GM18519 (cell line): ENCODE results near the gene SESN1.
"Not testable (repeated sequence)": the region's sequence is repeated elsewhere in the genome, so short reads cannot be mapped to it uniquely, and the experiment has no call there.

ENCODE experiments used
- ATAC-seq: cut with Tn5 transposase; IDR thresholded peaks from one replicate; pipeline ENCODE4 v1.9.1; 2021; ENCODE audit warnings: mild to moderate bottlenecking, moderate library complexity; ENCODE audit not compliant: unreplicated experiment, low FRiP score

Gene SESN1

DNA sequence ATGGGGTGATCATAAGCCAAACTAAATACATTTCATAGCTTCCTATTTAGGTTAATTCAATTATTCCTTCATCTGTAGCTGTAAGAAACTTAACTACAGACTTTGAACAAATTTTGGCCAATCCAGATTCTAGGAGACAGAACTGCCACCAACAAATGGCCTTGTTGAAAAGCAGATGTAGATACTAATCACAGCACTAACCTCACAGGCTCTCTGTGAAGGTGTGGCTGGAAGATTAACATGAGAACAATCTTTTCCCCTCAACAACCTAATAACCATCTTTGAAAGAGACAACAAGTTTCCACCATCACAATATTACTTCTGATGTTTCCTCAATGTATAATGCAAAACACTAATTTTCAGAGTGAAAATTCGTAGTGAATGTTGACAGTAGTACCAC is 87.8 kb downstream of the SESN1 start:
- ATAC-seq: no peak

DNA sequence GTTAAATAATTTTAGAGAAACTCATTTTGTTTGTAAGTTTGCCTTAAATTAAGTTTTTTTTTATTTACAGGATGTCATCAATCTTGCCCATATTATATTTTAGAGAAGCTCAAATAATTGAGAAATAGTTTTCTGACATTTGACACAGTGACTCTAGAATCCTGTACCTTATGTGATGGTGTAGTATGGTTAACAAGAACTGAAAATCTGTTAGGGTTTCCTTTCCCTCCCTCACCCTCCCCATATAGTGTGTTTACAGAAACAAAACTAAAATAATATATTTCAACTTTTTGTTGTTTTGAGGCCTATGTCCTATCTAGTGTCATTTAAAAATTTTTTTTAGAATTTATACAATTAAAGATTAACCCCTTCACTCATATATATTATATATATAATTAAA is 91.8 kb downstream of the SESN1 start:
- ATAC-seq: no peak

DNA sequence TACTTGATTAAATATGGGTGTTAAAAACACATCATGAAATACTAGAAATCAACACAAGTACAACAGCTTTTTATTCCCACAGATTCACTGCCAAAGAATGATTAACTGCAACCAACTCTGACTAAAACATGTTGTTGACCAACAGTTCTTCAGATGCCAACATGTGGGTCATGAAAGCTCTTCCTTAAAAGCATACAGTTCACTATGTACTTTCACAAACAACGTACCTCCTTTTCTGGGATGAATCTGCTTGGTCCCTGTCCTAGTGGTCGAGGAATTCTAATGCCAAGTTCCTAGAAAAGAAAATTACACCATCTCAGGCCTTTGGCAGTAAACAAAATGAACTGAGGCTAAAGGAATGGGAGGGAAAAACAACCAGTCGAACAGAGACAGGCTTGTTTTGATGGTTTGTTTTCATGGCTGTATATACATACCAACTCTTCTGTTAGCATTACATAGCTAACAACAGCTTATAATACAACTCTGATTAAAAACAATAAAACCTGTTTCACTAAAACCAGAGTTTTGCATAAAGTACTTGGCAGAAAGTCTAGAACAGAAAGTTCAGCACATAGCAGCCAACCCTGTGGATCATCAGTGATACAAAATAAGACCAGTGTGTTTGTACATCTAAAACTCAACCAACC is 92.5 kb downstream of the SESN1 start:
- no peak for ATAC-seq

DNA sequence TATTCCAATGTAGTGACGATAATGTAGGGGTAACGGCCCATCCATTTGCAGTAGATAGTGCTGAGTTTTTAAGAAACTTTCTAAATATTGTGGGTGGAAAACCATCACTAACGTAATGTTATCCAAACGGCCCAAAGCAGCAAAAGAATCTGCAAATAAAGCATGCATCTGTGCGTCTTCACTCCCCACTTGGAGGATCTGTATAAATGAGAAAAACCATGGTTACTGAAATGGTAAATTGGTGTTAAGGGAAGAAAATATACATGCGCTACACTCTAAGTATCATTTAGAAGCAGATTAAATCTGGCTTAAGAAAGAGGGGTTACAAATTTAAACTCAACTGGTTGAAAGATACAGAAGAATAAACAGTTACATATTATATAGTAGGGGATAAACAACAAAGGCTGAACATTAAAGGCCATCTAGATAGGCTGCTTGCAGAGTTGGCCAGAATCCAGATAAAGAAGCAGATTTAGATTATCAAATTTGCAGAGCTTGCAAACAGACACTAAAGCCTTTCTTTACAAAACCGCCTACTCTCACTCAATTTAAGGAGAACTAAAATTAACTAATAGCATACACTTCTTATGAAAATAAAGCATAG is 93.3 kb downstream of the SESN1 start:
- no peak for ATAC-seq

DNA sequence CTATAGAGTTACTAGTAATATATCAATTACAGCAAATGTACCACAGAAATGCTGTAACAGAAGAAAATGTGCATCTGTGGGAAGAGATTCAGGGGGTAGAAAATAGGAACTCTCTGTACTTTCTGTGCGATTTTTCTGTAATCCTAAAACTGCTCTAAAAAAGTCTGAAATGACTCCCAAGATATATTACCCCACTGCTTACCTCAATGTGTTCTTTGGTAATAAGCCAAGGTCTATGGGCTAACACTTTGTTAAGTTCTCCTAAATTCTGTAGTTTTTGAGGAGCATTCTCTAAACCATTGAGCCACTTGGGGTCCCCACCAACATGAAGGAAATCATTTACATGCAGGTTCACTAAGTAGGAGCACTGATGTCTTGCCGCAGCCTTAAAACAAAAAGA is 94.4 kb downstream of the SESN1 start:
- ATAC-seq: no peak

DNA sequence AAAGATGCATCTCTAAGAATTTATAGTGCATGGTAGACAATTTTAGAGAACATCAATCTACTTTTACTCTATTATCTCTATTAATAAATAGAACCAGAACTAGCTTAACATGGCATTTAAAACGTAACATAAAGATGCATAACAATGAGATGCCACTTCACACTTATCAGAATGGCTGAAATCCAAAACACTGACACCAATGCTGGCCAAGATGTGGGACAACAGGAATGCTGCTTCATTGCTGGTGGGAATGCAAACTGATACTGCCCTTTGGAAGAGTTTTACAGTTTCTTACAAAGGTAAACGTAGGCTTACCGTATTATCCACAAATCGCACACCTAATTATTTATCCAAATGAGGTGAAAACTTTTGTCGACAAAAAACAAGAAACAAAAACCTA is 95.2 kb downstream of the SESN1 start:
- ATAC-seq: no peak

DNA sequence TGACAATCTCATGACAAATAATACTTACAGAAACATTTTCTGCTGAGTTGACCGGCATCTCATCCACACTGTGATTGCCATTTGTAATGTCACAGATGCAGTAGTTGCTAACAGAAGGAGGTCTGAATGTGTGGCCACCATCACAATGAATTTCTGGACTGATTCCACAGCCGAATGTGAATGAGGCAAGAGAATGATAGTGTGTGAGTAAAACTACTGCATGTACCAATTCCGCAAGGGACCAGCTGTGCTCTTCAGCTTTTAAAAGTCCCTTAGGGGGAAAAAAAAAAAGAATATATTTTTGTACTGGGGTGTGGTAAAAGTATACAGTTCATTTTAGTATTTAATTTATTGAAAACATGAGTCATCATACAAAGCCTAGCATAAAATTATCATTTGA is 96.2 kb downstream of the SESN1 start:
- ATAC-seq: no peak

DNA sequence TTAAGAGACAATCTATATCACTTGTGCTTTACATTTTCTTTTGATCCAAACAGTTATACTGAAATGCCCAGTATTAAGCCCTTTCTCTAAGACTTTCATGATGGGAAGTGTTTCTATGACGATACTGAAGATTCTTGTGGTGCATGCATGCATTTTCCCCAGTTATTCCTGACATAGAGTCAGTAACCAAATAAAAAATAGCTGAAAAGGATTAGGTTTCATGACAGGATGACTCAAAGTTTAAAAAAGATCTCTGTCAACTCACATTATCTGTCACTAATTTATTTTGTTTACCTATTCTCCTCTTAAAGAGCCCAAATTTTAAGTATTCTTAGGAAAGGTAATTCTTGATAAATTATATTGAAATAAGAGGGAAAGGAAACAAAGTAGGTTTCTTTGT is 98.4 kb downstream of the SESN1 start:
- no peak for ATAC-seq

DNA sequence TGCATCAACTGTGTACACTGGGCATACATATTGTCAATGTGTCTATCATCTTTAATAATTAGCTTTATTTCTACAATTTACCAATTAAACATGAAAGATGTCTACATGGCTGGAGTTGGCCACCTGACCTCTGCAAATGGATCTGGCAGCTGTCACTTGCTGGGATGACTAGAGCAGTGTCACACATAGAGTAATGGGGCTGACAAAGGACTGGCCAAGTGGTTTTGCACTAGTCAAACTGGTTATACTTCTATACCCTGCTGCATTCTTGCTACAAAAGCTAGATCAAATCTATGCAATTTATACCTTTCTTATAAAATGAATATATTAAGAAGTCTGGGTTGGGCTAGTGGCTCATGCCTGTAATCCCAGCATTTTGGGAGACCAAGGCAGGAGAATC is 99.3 kb downstream of the SESN1 start:
- ATAC-seq: no peak

DNA sequence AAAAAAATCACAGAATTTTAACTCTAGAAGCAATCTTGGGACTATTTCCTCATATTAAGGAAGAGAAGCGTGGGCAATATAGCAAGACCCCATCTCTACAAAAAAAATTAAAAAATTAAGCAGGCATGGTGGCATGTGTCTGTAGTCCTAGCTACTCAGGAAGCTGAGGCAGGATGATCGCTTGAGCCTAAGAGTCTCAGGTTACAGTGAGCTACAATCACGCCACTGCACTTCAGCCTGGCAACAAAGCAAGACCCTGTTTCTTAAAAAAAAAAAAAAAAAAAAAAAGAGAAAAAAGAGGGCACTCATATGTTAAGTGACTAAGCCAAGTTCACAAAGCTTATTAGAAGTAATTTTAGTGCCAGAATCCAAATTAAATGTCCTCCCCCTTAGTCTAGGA is 100.8 kb downstream of the SESN1 start:
- ATAC-seq: no peak

DNA sequence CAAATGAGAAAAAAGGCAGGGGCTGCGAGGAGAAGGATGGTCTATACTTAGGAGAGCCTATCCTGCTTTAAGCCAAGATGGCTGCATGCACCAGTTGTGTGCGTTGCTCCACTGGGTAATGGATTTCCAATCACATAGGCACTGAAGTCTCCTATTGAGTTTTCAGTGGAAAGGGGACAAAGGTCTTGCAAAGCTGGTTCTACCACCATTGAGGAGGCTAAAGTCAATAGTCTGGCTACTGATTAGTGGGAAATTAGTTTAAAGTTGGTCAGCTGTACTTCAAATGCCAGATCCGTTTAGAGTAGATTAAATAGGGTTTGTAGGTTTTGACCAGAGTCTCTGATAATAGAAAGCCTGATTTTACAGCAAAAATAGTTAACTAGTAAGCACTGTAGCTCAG is 104.9 kb downstream of the SESN1 start:
- ATAC-seq: no peak

DNA sequence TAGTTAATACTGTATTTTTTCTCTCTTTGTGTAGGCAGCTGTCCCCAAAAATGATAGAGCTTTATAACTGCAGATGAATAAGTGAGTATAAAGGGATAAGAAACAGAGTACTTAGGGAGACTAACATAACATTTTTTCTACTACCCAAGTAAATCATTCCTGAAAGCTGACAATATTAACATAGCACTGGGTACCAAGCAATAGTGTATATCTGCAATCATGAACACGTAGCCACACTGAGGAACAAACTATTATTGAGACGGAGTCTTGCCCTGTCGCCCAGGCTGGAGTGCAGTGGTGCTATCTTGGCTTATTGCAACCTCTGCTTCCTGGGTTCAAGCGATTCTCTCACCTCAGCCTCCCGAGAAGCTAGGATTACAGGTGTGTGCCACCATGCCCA is 105.9 kb downstream of the SESN1 start:
- no peak for ATAC-seq

DNA sequence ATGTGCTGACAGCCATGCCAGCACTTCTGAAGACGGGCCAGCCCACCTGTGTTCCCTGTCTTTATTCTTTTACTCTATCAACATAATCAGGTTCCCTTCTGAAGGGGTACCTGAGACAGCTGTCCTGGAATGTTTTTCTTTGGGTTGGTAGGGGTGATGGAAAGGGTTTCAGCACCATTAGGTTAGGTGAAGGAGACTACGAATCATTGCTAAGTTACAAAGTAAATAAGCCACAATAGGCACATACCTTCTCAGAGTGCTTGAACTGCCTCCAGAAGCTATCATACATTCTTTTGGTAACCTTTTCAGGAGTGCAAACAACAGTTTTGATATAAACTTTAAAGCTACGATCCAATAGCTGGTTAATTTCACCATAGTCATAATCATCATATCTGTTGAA is 106.3 kb downstream of the SESN1 start:
- ATAC-seq: no peak

DNA sequence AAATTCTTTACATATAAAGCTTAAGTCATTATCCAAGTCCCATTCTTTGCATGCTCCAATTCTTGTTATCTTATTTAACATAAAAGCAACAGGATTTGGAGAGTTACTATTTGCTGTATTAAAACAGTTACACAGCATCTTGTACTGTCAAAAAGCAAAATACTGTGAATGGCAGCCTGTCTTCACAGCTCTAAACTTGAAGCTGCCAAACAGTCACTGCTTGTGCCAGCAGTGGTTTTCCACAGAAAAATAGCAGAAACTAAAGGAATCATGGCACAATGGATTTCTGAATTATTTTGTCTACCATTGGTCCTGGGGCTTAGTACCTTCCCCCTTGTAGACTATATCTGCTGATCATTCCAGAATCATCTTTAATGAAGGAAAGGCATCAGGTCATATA is 107.5 kb downstream of the SESN1 start:
- no peak for ATAC-seq

DNA sequence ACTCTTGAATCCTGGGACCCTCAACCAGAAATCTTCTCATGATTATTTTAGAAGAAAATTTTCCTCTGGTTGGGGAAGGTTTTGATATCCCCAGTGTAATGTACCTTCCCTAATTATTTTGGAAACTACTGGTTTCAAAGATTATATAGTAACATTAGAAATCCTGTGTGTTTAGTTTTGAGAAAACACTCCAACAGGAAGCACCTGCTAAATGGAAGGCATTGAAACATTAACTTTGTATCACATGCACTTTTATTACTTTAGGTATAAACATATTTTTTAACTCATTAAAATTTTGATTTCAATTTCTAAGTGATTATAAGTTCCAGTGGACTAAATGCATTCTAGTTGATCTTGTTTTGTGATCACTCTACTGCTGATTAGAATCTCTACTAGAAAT is 109.3 kb downstream of the SESN1 start:
- no peak for ATAC-seq

DNA sequence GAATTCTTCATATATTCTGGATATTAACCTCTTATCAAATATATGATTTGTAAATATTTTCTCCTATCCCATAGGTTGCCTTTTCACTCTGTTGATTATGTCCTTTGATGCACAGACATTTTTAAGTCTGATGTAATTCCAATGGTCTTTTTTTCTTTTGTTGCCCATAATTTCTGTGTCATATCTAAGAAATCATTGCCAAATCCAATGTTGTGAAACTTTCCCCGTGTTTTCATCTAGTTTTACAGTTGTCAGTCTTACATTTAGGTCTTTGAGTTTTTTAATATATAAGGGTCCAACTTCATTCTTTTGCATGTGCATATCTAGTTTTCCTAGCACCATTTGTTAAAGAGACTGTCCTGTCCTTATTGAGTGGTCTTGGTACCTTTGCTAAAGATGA is 111.5 kb downstream of the SESN1 start:
- no peak for ATAC-seq

DNA sequence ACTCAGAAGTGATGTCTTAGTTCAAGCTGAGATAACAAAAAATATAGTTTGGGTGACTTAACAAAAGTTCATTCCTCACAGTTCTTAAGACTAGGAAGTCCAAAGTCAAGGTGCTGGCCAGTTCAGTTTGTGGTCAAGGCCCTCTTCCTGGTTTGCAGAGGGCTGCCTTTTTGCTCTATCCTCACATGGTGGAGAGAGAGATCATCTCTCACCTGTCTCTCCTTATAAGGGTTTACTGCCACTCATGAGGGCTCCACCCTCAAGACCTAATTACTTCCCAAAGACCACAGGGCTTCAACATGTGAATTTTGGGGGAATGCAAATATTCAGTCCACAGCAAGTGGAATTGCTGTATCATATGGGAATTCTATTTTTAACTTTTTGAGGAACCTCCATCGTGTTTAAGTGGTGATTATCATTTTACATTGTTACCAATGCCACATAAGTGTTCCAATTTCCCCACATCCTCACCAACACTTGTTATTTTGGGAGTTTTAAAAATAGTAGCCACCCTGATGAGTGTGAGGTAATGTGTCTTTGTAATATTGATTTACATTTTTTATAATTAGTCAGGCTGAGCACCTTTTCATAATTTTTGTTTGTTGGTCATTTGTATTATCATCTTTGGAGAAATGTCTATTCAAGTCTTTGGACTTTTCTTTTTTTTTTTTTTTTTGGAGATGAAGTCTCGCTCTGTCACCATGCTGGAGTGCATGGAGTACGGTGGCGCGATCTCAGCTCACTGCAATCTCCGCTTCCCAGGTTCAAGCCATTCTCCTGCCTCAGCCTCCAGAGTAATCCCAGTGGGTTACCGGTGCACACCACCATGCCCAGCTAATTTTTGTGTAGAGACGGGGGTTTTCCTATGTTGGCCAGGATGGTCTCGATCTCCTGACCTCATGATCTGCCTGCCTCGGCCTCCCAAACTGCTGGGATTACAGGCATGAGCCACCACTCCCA is 112.2 kb downstream of the SESN1 start:
- ATAC-seq: no peak

DNA sequence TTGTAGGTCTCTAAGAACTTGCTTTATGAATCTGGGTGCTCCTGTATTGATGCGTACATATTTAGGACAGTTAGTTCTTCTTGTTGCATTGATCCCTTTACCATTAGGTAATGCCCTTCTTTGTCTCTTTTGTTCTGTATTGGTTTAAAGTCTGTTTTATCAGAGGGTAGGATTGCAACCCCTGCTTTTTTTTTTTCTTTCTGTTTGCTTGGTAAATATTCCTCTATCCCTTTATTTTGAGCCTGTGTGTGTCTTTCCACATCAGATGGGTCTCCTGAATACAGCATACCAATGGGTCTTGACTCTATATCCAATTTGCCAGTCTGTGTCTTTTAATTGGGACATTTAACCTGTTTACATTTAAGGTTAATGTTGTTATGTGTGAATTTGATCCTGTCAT is 116.0 kb downstream of the SESN1 start:
- not testable (repeated sequence) for ATAC-seq

DNA sequence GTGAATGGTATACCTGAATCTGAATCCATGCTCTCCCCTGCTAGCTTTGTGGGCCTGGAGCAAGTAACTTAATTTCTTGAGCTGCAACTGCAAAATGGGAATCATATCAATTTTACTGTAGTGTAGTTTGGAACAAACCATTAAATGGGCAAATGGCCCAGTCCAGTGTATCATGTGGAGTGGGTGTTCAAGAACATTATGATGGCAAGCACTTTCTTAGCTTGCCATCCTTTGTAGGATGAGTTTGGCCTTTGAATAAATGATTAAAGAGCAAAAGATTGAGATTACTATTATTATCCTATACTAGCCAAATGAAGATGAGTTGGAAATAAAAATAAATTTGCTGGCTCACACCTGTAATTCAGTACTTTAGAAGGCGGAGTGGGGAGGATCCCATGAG is 120.4 kb downstream of the SESN1 start:
- ATAC-seq: no peak

DNA sequence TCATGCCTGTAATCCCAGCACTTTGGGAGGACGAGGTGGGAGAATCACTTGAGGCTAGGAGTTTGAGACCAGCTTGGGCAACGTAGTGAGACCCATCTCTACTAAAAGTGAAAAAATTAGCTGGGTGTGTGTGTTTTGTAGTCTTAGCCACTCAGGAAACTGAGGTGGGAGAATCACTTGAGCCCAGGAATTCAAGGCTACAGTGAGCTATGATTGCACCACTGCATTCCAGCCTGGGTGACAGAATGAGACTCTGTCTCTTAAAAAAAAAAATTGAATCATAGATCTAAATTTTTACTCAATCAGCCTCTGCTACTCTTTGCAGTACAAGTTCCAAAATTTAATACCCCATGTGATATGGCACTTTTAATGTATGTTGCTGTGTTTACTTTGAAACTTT is 124.9 kb downstream of the SESN1 start:
- ATAC-seq: no peak
